ENCODE data around the gene SOX5.

DNA sequence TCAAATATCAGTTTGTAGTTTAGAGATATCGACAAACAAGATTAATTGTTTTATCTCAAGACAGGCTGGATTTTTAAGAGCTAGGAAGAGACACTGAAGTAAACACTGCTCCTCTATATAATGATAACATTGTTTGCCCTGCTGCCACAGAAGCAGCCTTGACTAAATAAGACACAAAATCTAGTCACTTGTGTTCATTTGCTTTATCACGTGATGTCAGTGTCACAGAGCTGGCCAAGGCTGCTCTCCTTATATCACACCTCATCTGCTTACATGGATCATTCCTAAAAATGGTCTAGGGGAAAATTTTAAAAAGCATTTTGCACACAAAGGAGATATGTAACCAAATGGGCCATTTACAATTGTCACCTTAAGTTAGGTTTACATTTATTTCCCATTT lies 64.1 kb downstream of the SOX5 start:
- TF ChIP-seq, protein P1, sequence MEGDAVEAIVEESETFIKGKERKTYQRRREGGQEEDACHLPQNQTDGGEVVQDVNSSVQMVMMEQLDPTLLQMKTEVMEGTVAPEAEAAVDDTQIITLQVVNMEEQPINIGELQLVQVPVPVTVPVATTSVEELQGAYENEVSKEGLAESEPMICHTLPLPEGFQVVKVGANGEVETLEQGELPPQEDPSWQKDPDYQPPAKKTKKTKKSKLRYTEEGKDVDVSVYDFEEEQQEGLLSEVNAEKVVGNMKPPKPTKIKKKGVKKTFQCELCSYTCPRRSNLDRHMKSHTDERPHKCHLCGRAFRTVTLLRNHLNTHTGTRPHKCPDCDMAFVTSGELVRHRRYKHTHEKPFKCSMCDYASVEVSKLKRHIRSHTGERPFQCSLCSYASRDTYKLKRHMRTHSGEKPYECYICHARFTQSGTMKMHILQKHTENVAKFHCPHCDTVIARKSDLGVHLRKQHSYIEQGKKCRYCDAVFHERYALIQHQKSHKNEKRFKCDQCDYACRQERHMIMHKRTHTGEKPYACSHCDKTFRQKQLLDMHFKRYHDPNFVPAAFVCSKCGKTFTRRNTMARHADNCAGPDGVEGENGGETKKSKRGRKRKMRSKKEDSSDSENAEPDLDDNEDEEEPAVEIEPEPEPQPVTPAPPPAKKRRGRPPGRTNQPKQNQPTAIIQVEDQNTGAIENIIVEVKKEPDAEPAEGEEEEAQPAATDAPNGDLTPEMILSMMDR (conservative IDR thresholded peaks at IDR 0.05; ENCODE audit: low read depth in 2 of 2): no peak
- TF ChIP-seq EZH2 (IDR thresholded peaks at IDR 0.05; ENCODE audit: low read depth, unreplicated experiment) (no peak), STAT1 (IDR thresholded peaks at IDR 0.05; ENCODE audit: unreplicated experiment) (no peak), EZH2phosphoT487 (IDR thresholded peaks at IDR 0.05; ENCODE audit: unreplicated experiment) (no peak), POLR2AphosphoS5 (IDR thresholded peaks at IDR 0.05; ENCODE audit: low read depth) (no peak), JUNB (IDR thresholded peaks at IDR 0.05; ENCODE audit: unreplicated experiment) (no peak), ZNF114 (CRISPR knock-in tag; IDR thresholded peaks at IDR 0.05) (no peak), ZNF331 (CRISPR knock-in tag; IDR thresholded peaks at IDR 0.05; ENCODE audit: low read depth) (no peak), NANOG (IDR thresholded peaks at IDR 0.05; ENCODE audit: borderline replicate concordance) (no peak)
- TF ChIP-seq, protein P2, sequence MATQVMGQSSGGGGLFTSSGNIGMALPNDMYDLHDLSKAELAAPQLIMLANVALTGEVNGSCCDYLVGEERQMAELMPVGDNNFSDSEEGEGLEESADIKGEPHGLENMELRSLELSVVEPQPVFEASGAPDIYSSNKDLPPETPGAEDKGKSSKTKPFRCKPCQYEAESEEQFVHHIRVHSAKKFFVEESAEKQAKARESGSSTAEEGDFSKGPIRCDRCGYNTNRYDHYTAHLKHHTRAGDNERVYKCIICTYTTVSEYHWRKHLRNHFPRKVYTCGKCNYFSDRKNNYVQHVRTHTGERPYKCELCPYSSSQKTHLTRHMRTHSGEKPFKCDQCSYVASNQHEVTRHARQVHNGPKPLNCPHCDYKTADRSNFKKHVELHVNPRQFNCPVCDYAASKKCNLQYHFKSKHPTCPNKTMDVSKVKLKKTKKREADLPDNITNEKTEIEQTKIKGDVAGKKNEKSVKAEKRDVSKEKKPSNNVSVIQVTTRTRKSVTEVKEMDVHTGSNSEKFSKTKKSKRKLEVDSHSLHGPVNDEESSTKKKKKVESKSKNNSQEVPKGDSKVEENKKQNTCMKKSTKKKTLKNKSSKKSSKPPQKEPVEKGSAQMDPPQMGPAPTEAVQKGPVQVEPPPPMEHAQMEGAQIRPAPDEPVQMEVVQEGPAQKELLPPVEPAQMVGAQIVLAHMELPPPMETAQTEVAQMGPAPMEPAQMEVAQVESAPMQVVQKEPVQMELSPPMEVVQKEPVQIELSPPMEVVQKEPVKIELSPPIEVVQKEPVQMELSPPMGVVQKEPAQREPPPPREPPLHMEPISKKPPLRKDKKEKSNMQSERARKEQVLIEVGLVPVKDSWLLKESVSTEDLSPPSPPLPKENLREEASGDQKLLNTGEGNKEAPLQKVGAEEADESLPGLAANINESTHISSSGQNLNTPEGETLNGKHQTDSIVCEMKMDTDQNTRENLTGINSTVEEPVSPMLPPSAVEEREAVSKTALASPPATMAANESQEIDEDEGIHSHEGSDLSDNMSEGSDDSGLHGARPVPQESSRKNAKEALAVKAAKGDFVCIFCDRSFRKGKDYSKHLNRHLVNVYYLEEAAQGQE (IDR thresholded peaks at IDR 0.05; ENCODE audit: unreplicated experiment): no peak
- TF ChIP-seq, protein P3, sequence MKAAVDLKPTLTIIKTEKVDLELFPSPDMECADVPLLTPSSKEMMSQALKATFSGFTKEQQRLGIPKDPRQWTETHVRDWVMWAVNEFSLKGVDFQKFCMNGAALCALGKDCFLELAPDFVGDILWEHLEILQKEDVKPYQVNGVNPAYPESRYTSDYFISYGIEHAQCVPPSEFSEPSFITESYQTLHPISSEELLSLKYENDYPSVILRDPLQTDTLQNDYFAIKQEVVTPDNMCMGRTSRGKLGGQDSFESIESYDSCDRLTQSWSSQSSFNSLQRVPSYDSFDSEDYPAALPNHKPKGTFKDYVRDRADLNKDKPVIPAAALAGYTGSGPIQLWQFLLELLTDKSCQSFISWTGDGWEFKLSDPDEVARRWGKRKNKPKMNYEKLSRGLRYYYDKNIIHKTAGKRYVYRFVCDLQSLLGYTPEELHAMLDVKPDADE (IDR thresholded peaks at IDR 0.05): no peak
